GM06990 (cell line): ENCODE measurements around the gene HRG.
"Not testable (repeated sequence)": the region's sequence is repeated elsewhere in the genome, so short reads cannot be mapped to it uniquely, and the experiment has no call there.

Experiments
- DNase-seq: peaks from one replicate; pipeline ENCODE4 v3.0.0-alpha.2; 2011; ENCODE audit not compliant: insufficient read length; ENCODE audit errors: extremely low read depth
- H3K27me3 ChIP-seq: replicated peaks from 2 replicates; pipeline ENCODE4 v1.6.0; 2011; ENCODE audit warnings: low read length; ENCODE audit not compliant: control insufficient read depth, insufficient read depth
- H3K36me3 ChIP-seq: 2 replicates; pipeline ENCODE4 v1.5.1; 2011; ENCODE audit warnings: low read length; ENCODE audit not compliant: control insufficient read depth, insufficient read depth
- H3K4me3 ChIP-seq: replicated peaks from 2 replicates; pipeline ENCODE4 v1.5.1; 2011; ENCODE audit warnings: low read depth, mild to moderate bottlenecking, control low read depth, low read length
- CTCF ChIP-seq: IDR thresholded peaks from 2 replicates; pipeline ENCODE4 v1.5.1; 2011; ENCODE audit warnings: low read length, control low read depth, mild to moderate bottlenecking, inconsistent platforms; ENCODE audit not compliant: insufficient read depth, poor library complexity, severe bottlenecking

Gene HRG

DNA sequence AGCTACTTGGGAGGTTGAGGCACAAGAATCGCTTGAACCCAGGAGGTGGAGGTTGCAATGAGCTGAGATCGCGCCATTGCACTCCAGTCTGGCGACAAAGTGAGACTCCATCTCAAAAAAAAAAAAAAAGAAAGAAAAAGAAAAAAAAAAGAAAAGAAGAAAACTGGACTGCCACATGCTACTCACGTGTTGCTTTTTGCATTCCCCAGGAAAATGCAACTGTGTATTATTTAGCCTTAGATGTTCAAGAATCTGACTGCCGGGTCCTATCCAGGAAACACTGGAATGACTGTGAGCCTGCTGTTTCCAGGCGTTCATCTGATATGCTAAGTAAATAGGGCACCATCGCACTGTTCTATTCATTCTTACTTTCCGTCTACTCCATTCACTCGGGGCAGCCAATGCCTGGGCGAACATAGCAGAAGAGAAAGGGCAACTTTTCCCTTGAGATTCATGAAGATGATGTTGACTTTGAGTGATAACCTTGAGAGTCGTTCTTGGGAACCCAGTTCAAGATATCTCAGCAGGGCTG lies 21.4 kb downstream of the HRG start:
- no peak for TF ChIP-seq CTCF
- Histone ChIP-seq H3K4me3 (no peak overlapping the region), H3K36me3 (no peaks in the 10 kb centered on the region), H3K27me3 (no peaks in the 10 kb centered on the region)
- DNase-seq, result no peak

DNA sequence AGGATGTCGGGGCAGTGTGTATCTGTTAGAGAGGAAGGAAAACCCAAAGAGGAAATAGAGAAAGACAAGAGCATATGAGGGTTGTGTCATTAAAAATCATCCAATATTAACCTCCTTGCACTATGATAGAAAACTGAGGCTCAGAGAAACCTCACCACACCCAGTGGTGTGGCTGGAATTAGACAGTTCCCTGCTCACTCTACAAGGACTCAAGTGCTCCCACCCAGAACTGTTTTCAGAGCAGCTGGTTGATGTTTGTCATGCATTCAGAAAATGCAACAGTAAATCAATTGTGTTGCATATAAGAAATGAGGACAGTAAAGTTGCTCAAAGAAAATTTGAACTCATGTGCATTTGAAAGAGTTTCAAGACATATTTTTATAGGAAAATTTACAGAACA lies 24.5 kb downstream of the HRG start:
- not testable (repeated sequence) for DNase-seq, H3K4me3 ChIP-seq, H3K36me3 ChIP-seq, H3K27me3 ChIP-seq

DNA sequence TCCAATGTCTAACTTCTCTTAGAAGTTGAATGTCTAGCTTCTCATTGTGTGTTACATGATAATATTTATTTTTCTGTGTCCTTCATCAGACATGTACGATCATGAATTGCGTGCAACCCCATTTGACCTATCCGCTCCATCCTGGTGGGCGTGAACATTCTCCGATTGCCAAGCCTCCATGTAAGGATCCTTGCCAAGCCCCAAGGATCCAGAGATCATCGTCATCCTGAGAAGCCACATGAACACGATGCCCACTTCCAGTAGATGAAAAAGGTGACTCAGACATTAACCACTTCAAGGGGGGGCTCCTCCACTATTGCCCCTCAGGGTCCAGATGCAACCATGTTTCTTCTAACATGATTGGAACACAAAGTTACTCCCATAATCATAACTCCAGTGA lies 25.9 kb downstream of the HRG start:
- Histone ChIP-seq H3K36me3 (no peaks in the 10 kb centered on the region), H3K4me3 (no peak overlapping the region), H3K27me3 (no peaks in the 10 kb centered on the region; the same call in 1 of the 2 replicates)
- no peak for TF ChIP-seq CTCF
- DNase-seq, result no peak

DNA sequence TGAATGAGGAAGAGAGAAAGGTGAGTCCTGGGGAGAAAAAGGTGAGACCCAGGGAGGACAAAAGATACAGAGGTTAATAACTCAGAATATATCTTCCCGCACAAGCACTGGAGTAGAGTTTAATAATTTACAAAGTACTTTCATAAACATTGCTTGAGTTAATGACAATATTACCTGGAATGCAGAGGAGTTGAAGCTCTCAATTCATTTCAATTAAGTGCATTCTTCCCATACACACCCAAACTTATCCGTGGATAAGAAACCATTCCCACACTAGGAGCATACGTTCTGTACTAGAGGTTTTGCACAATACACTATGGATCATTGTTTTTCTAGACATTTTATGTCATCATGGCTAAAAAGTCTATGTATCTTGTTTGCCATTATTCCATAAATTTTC lies 28.0 kb downstream of the HRG start:
- Histone ChIP-seq H3K27me3 (no peaks in the 10 kb centered on the region; the same call in 1 of the 2 replicates), H3K36me3 (no peaks in the 10 kb centered on the region), H3K4me3 (no peak overlapping the region)
- TF ChIP-seq CTCF, result no peak
- no peak for DNase-seq

GRCh38 chr3:186694288-186695032 lies 28.6 kb downstream of the HRG start:
- no peak for DNase-seq
- Histone ChIP-seq H3K27me3 (no peaks in the 10 kb centered on the region; the same call in 1 of the 2 replicates), H3K36me3 (no peaks in the 10 kb centered on the region), H3K4me3 (no peak overlapping the region)
- TF ChIP-seq CTCF, result no peak

DNA sequence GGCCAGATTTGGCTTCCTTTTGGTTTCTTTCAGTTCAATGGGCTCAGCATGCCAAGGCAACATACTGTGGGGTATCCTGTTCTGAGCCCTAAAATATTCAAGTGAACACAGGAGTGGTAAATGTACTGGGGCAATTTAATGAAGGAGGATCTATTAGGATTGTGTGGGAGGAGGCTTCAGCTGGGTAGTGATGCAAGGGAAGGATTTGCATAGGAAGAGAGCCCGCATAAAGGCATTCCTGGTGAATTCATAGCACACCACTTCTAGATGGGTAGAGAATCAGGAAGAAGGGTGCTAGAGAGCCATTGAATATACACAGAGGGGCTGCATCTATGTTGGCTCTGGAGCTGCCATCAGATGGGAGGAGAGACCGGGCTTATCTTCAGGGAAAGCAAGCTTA lies 30.7 kb downstream of the HRG start:
- Histone ChIP-seq H3K27me3 (no peaks in the 10 kb centered on the region; the same call in 1 of the 2 replicates), H3K4me3 (no peak overlapping the region), H3K36me3 (no peaks in the 10 kb centered on the region)
- no peak for DNase-seq
- no peak for TF ChIP-seq CTCF
